AG04450 (cell line): ENCODE measurements around the gene IFITM5. TPM values are rescaled to one million over a fixed set of nuclear protein-coding genes. Genes with fewer than 3 reads are reported as not detected.

ENCODE experiments used
- CTCF ChIA-PET: fragments of 300-600, 350-600 bp; formaldehyde crosslinking; extraction: SDS; loops from one replicate; lab custom pipeline; 2022; ENCODE audit warnings: antibody characterized with exemption, inconsistent platforms; lab: Charles Lee
- POLR2A ChIA-PET: fragments of 350-600 bp; formaldehyde crosslinking; extraction: SDS; loops from one replicate; lab custom pipeline; 2021; ENCODE audit warnings: antibody characterized with exemption, inconsistent platforms; lab: Yijun Ruan, JAX
- DNase-seq: peaks from one replicate; pipeline ENCODE4 v3.0.0-alpha.2; 2011; ENCODE audit warnings: low read depth, low spot score
- H3K27ac ChIP-seq: one replicate; pipeline ENCODE4 v1.5.1; 2012; ENCODE audit warnings: low read depth, low read length, control low read depth
- H3K27me3 ChIP-seq: one replicate; pipeline ENCODE4 v1.6.0; 2012; ENCODE audit warnings: low read length; ENCODE audit not compliant: control insufficient read depth, insufficient read depth
- H3K4me3 ChIP-seq: 2 replicates; pipeline ENCODE4 v1.5.1; 2011; ENCODE audit warnings: mild to moderate bottlenecking, low read depth, low read length, control low read depth
- H3K9me3 ChIP-seq: 2 replicates; pipeline ENCODE4 v1.5.1; 2012; ENCODE audit warnings: low read length; ENCODE audit not compliant: control insufficient read depth, insufficient read depth
- CTCF ChIP-seq: IDR thresholded peaks from 2 replicates; pipeline ENCODE4 v1.5.1; 2011; ENCODE audit warnings: low read depth, low read length, control low read depth, inconsistent platforms
- polyA plus RNA-seq: library from polyadenylated mRNA; depleted of rRNA; stranded (reverse); fragments of >200 nt; gene quantifications from 2 replicates; pipeline ENCODE4 v1.2.3, GENCODE V29; 2011

The IFITM5 gene
- polyA plus RNA-seq, 1 experiment, result not detected

GRCh38 chr11:279040-279965, 20.0 kb downstream of the IFITM5 start:
- DNase-seq, result no peak
- no peak overlapping the region for H3K4me3 ChIP-seq
- CTCF ChIA-PET, result interaction anchor here (0.6 kb wide), 1 partner anchor 70 kb away, joined by 3 read pairs; no protein-coding TSS in a partner anchor
- no peak for TF ChIP-seq CTCF
- H3K9me3 ChIP-seq, result no peaks in the 10 kb centered on the region; the same call in 1 of the 2 replicates
- H3K27me3 ChIP-seq, result peaks cover 62% of the 10 kb centered on the region
- H3K27ac ChIP-seq, result no peak overlapping the region
- POLR2A ChIA-PET, result no interaction called here

GRCh38 chr11:278001-278951, 21.1 kb downstream of the IFITM5 start, which contains the start of gene NLRP6:
Gene NLRP6, plus strand, starts transcription at chr11:278407. Its CDS starts 163 bp downstream, at chr11:278570.
- CTCF ChIA-PET, result no interaction called here
- POLR2A ChIA-PET, result no interaction called here
- H3K27ac ChIP-seq, result no peak within 1 kb of the TSS
- no peak within 1 kb of the TSS for H3K4me3 ChIP-seq
- peaks cover 61% of the 10 kb centered on the region for H3K27me3 ChIP-seq
- TF ChIP-seq CTCF, result no peak
- no peaks in the 10 kb centered on the region; the same call in 1 of the 2 replicates for H3K9me3 ChIP-seq
- no peak for DNase-seq

DNA sequence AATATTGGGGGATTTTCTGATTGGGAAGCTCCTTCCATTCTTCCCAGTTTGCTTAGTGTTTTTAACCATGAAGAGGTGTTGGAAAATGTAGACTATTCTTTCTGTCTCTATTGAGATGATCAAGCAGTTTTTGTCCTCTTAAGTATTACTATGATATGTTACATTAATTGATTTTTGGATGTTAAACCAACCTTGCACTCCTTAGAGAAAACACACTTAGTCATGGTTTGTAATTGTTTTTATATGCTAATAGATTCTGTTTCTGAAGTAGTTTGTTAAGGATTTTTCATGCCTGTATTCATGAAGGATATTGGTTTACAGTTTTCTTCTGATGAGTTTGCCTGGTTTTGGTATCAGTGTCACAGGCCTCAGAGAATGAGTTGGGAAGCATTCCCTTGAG, 23.1 kb downstream of the IFITM5 start:
- no peaks in the 10 kb centered on the region; the same call in 1 of the 2 replicates for H3K9me3 ChIP-seq
- H3K27me3 ChIP-seq, result peaks cover 60% of the 10 kb centered on the region
- CTCF ChIA-PET, result interaction anchor here (0.9 to 1.1 kb wide), 2 partner anchors 26 to 28 kb away, joined by 3 read pairs; no protein-coding TSS in a partner anchor

DNA sequence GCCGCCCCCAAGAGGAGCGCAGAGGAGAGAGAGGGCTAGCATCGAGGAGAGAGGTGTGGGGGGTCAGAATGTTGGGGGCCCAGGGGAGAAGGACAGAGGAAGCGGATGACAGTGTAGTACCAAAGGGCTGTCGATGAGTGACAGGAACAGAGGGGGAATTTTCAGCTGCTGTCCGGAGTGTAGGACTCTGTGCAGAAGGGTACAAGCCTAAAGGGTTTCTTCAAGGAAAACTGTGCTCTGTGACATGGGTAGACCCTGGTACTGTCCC, 26.5 kb downstream of the IFITM5 start:
- DNase-seq, result no peak
- ChIA-PET CTCF (no interaction called here), POLR2A (no interaction called here)
- Histone ChIP-seq H3K27ac (no peak overlapping the region), H3K4me3 (no peak overlapping the region), H3K27me3 (peaks cover 40% of the 10 kb centered on the region), H3K9me3 (peaks cover 6% of the 10 kb centered on the region; the same call in 1 of the 2 replicates)
- TF ChIP-seq CTCF, result no peak

More for the DNA sequence above, 23.1 kb downstream of the IFITM5 start:
- no peak overlapping the region for H3K27ac ChIP-seq
- POLR2A ChIA-PET, result no interaction called here
- H3K4me3 ChIP-seq, result no peak overlapping the region
- DNase-seq, result no peak
- no peak for TF ChIP-seq CTCF
